Measurements from ENCODE around the gene HHAT.

Gene HHAT

GRCh38 chr1:210438928-210439841 lies 110.5 kb downstream of the HHAT start:
- no peaks in the 10 kb centered on the region for H3K27me3 ChIP-seq (replicated peaks; ENCODE audit: control insufficient read depth, insufficient read depth, low read length)
- no peak overlapping the region for H3K4me3 ChIP-seq (replicated peaks; ENCODE audit: low read depth, low read length)
- no peak for DNase-seq (ENCODE audit: extremely low read depth, insufficient read length)
- no peaks in the 10 kb centered on the region for H3K36me3 ChIP-seq (ENCODE audit: control insufficient read depth, insufficient read depth, low read length)
- no peak for TF ChIP-seq CTCF (IDR thresholded peaks at IDR 0.05; ENCODE audit: insufficient read depth, low read length, poor library complexity, severe bottlenecking)

- Histone ChIP-seq H3K36me3 (ENCODE audit: control insufficient read depth, insufficient read depth, low read length) (no peaks in the 10 kb centered on the region), H3K27me3 (replicated peaks; ENCODE audit: control insufficient read depth, insufficient read depth, low read length) (no peaks in the 10 kb centered on the region), H3K4me3 (replicated peaks; ENCODE audit: low read depth, low read length) (no peak overlapping the region)
- no peak for TF ChIP-seq CTCF (IDR thresholded peaks at IDR 0.05; ENCODE audit: insufficient read depth, low read length, poor library complexity, severe bottlenecking)
- no peak for DNase-seq (ENCODE audit: extremely low read depth, insufficient read length)
Measured at GRCh38 chr1:210440081-210440480, 111.4 kb downstream of the HHAT start.

- H3K4me3 ChIP-seq (replicated peaks; ENCODE audit: low read depth, low read length): no peak overlapping the region
- TF ChIP-seq CTCF (IDR thresholded peaks at IDR 0.05; ENCODE audit: insufficient read depth, low read length, poor library complexity, severe bottlenecking): no peak
- no peak for DNase-seq (ENCODE audit: extremely low read depth, insufficient read length)
- H3K36me3 ChIP-seq (ENCODE audit: control insufficient read depth, insufficient read depth, low read length): no peaks in the 10 kb centered on the region
- no peaks in the 10 kb centered on the region for H3K27me3 ChIP-seq (replicated peaks; ENCODE audit: control insufficient read depth, insufficient read depth, low read length)
Measured at GRCh38 chr1:210441028-210441427, 112.3 kb downstream of the HHAT start.

GRCh38 chr1:210445485-210445884 lies 116.8 kb downstream of the HHAT start:
- no peak for TF ChIP-seq CTCF (IDR thresholded peaks at IDR 0.05; ENCODE audit: insufficient read depth, low read length, poor library complexity, severe bottlenecking)
- no peaks in the 10 kb centered on the region for H3K36me3 ChIP-seq (ENCODE audit: control insufficient read depth, insufficient read depth, low read length)

GRCh38 chr1:210445931-210446330 lies 117.2 kb downstream of the HHAT start:
- no peak overlapping the region for H3K4me3 ChIP-seq (replicated peaks; ENCODE audit: low read depth, low read length)
- H3K27me3 ChIP-seq (replicated peaks; ENCODE audit: control insufficient read depth, insufficient read depth, low read length): no peaks in the 10 kb centered on the region
- no peak for TF ChIP-seq CTCF (IDR thresholded peaks at IDR 0.05; ENCODE audit: insufficient read depth, low read length, poor library complexity, severe bottlenecking)
- DNase-seq (ENCODE audit: extremely low read depth, insufficient read length): no peak
- H3K36me3 ChIP-seq (ENCODE audit: control insufficient read depth, insufficient read depth, low read length): no peaks in the 10 kb centered on the region

More at GRCh38 chr1:210445485-210445884, 116.8 kb downstream of the HHAT start:
- Histone ChIP-seq H3K27me3 (replicated peaks; ENCODE audit: control insufficient read depth, insufficient read depth, low read length) (no peaks in the 10 kb centered on the region), H3K4me3 (replicated peaks; ENCODE audit: low read depth, low read length) (no peak overlapping the region)
- no peak for DNase-seq (ENCODE audit: extremely low read depth, insufficient read length)
